WTC11 (cell line): ENCODE data around the gene NLRP3. TPM values are rescaled to one million over a fixed set of nuclear protein-coding genes. Genes with fewer than 3 reads are reported as not detected.

ENCODE experiments used
- ATAC-seq: fragments of 200-7000 bp; cut with Tn5 transposase; 2 replicates; pipeline ENCODE4 v1.10.0; 2021; ENCODE audit warnings: mild to moderate bottlenecking, moderate library complexity
- CTCF ChIA-PET: fragments of 300-600 bp; sonication (Branson Sonifier 250); formaldehyde crosslinking; loops from one replicate; lab custom pipeline; 2021; ENCODE audit warnings: antibody characterized with exemption; lab: Charles Lee
- POLR2A ChIA-PET: fragments of 350-600 bp; sonication (Branson Sonifier 250); formaldehyde crosslinking; loops from one replicate; lab custom pipeline; 2021; ENCODE audit warnings: antibody characterized with exemption; lab: Charles Lee
- DNase-seq: peaks from one replicate; pipeline ENCODE4 v3.0.0; 2021; ENCODE audit warnings: low spot score
- H3K27ac Mint-ChIP-seq: 2 replicates; pipeline ENCODE4 v1.8.0; 2021; ENCODE audit warnings: mixed read lengths
- H3K27me3 Mint-ChIP-seq: 2 replicates; pipeline ENCODE4 v1.8.0; 2021; ENCODE audit warnings: low read depth, mild to moderate bottlenecking, moderate library complexity, mixed read lengths
- H3K36me3 Mint-ChIP-seq: 2 replicates; pipeline ENCODE4 v1.8.0; 2021; ENCODE audit warnings: mixed read lengths
- H3K4me1 Mint-ChIP-seq: 2 replicates; pipeline ENCODE4 v1.8.0; 2022; ENCODE audit warnings: mixed read lengths
- H3K4me3 Mint-ChIP-seq: 2 replicates; pipeline ENCODE4 v1.8.0; 2021; ENCODE audit warnings: mild to moderate bottlenecking, moderate library complexity, mixed read lengths
- H3K9me3 Mint-ChIP-seq: 2 replicates; pipeline ENCODE4 v1.8.0; 2021; ENCODE audit warnings: mixed read lengths
- ATF3 ChIP-seq: sonication (generic); formaldehyde crosslinking; conservative IDR thresholded peaks from 2 replicates; pipeline ENCODE4 v1.8.1; 2022; ENCODE audit warnings: mild to moderate bottlenecking, missing genetic modification reagents
- ESRRA ChIP-seq: sonication (generic); formaldehyde crosslinking; IDR thresholded peaks from 2 replicates; pipeline ENCODE4 v1.8.1; 2022; ENCODE audit warnings: mild to moderate bottlenecking, missing genetic modification reagents, borderline replicate concordance
- ETV6 ChIP-seq: sonication (generic); formaldehyde crosslinking; IDR thresholded peaks from 2 replicates; pipeline ENCODE4 v1.8.1; 2022; ENCODE audit warnings: mild to moderate bottlenecking, missing genetic modification reagents
- FOXK1 ChIP-seq: sonication (generic); formaldehyde crosslinking; IDR thresholded peaks from 2 replicates; pipeline ENCODE4 v1.8.0; 2022; ENCODE audit warnings: mild to moderate bottlenecking, moderate library complexity, missing genetic modification reagents
- FOXP4 ChIP-seq: sonication (generic); formaldehyde crosslinking; IDR thresholded peaks from 2 replicates; pipeline ENCODE4 v1.8.0; 2022; ENCODE audit warnings: mild to moderate bottlenecking, missing genetic modification reagents
- IRF2 ChIP-seq: sonication (generic); formaldehyde crosslinking; IDR thresholded peaks from 2 replicates; pipeline ENCODE4 v1.8.0; 2022; ENCODE audit warnings: low read depth, missing genetic modification reagents, borderline replicate concordance
- JUN ChIP-seq: sonication (generic); formaldehyde crosslinking; IDR thresholded peaks from 2 replicates; pipeline ENCODE4 v1.8.0; 2023; ENCODE audit warnings: mild to moderate bottlenecking, missing genetic modification reagents
- KAT7 ChIP-seq: sonication (generic); formaldehyde crosslinking; IDR thresholded peaks from 2 replicates; pipeline ENCODE4 v1.8.1; 2023; ENCODE audit warnings: missing genetic modification reagents, mild to moderate bottlenecking, borderline replicate concordance
- PRDM15 ChIP-seq: sonication (generic); formaldehyde crosslinking; IDR thresholded peaks from 2 replicates; pipeline ENCODE4 v1.8.0; 2022; ENCODE audit warnings: missing genetic modification reagents
- SMAD4 ChIP-seq: sonication (generic); formaldehyde crosslinking; IDR thresholded peaks from 2 replicates; pipeline ENCODE4 v1.8.0; 2022; ENCODE audit warnings: mild to moderate bottlenecking, missing genetic modification reagents
- SP1 ChIP-seq: sonication (generic); formaldehyde crosslinking; conservative IDR thresholded peaks from 2 replicates; pipeline ENCODE4 v1.8.1; 2022; ENCODE audit warnings: missing genetic modification reagents
- TEAD1 ChIP-seq: sonication (generic); formaldehyde crosslinking; IDR thresholded peaks from 2 replicates; pipeline ENCODE4 v1.8.0; 2022; ENCODE audit warnings: mild to moderate bottlenecking, missing genetic modification reagents
- ZNF281 ChIP-seq: sonication (generic); formaldehyde crosslinking; IDR thresholded peaks from 2 replicates; pipeline ENCODE4 v1.8.0; 2023; ENCODE audit warnings: mild to moderate bottlenecking, missing genetic modification reagents
- ZNF423 ChIP-seq: fragments of 250-450 bp; sonication (Bioruptor Pico); IDR thresholded peaks from 2 replicates; pipeline ENCODE4 v2.1.2; 2022; ENCODE audit warnings: mild to moderate bottlenecking, moderate library complexity
- ZSCAN18 ChIP-seq: fragments of 250-450 bp; sonication (Bioruptor Pico); IDR thresholded peaks from 2 replicates; pipeline ENCODE4 v2.1.2; 2022; ENCODE audit warnings: mild to moderate bottlenecking, moderate library complexity
- total RNA-seq: library from RNA; stranded (reverse); gene quantifications from 3 replicates; pipeline ENCODE4 v1.2.3, GENCODE V29; 2021
- TF ChIP-seq, protein P1 (sequence below): fragments of 250-450 bp; sonication (Bioruptor Pico); IDR thresholded peaks from 2 replicates; pipeline ENCODE4 v1.9.0; 2021; ENCODE audit warnings: mild to moderate bottlenecking
- TF ChIP-seq, protein P2 (sequence below): sonication (generic); formaldehyde crosslinking; IDR thresholded peaks from 2 replicates; pipeline ENCODE4 v1.8.1; 2022; ENCODE audit warnings: low read depth, mild to moderate bottlenecking, moderate library complexity, missing genetic modification reagents, borderline replicate concordance
- TF ChIP-seq, protein P3 (sequence below): sonication (generic); formaldehyde crosslinking; IDR thresholded peaks from 2 replicates; pipeline ENCODE4 v1.8.1; 2022; ENCODE audit warnings: low read depth, missing genetic modification reagents, borderline replicate concordance

Gene NLRP3
- total RNA-seq, 1 experiment from 2014 or later = 0.11 TPM

DNA sequence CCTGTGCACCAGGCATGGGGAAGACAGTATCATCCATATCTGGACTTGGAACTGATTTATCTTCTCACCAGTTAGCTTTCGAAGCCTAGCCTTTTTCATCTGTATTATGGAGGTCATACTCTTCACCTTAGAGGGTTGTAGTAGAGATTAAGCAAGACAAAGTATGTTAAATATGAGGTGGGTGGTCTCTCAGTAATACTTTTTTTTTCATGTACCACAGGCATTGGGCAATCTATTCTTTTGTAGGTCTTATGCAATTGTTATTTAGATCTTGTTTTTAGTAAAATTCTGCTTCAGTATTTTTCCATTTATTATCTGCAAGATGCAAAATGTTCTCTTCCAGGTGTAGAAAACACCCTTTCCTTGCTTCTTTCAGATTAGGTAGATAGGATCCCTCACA lies 77.1 kb downstream of the NLRP3 start:
- TF ChIP-seq JUN (CRISPR knock-in tag) (no peak), SP1 (CRISPR knock-in tag) (no peak), ZNF423 (CRISPR knock-in tag) (no peak), KAT7 (CRISPR knock-in tag) (no peak), ESRRA (CRISPR knock-in tag) (no peak), PRDM15 (CRISPR knock-in tag) (no peak), FOXP4 (no peak), ZNF281 (CRISPR knock-in tag) (no peak), ZSCAN18 (CRISPR knock-in tag) (no peak), SMAD4 (CRISPR knock-in tag) (no peak), FOXK1 (no peak), TEAD1 (CRISPR knock-in tag) (no peak), IRF2 (no peak), ATF3 (no peak), ETV6 (CRISPR knock-in tag) (no peak)
- TF ChIP-seq, protein P1, sequence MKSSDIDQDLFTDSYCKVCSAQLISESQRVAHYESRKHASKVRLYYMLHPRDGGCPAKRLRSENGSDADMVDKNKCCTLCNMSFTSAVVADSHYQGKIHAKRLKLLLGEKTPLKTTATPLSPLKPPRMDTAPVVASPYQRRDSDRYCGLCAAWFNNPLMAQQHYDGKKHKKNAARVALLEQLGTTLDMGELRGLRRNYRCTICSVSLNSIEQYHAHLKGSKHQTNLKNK (CRISPR knock-in tag) = no peak
- TF ChIP-seq, protein P2, sequence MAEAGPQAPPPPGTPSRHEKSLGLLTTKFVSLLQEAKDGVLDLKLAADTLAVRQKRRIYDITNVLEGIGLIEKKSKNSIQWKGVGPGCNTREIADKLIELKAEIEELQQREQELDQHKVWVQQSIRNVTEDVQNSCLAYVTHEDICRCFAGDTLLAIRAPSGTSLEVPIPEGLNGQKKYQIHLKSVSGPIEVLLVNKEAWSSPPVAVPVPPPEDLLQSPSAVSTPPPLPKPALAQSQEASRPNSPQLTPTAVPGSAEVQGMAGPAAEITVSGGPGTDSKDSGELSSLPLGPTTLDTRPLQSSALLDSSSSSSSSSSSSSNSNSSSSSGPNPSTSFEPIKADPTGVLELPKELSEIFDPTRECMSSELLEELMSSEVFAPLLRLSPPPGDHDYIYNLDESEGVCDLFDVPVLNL (CRISPR knock-in tag) = no peak
- TF ChIP-seq, protein P3, sequence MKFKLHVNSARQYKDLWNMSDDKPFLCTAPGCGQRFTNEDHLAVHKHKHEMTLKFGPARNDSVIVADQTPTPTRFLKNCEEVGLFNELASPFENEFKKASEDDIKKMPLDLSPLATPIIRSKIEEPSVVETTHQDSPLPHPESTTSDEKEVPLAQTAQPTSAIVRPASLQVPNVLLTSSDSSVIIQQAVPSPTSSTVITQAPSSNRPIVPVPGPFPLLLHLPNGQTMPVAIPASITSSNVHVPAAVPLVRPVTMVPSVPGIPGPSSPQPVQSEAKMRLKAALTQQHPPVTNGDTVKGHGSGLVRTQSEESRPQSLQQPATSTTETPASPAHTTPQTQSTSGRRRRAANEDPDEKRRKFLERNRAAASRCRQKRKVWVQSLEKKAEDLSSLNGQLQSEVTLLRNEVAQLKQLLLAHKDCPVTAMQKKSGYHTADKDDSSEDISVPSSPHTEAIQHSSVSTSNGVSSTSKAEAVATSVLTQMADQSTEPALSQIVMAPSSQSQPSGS (CRISPR knock-in tag) = no peak
- ATAC-seq (no peak), DNase-seq (no peak)
- Mint-ChIP-seq H3K4me1 (peaks cover 20% of the 10 kb centered on the region), H3K9me3 (peaks cover 4% of the 10 kb centered on the region; the same call in 1 of the 2 replicates), H3K4me3 (no peak overlapping the region), H3K36me3 (no peaks in the 10 kb centered on the region), H3K27ac (no peak overlapping the region), H3K27me3 (no peaks in the 10 kb centered on the region)
- POLR2A ChIA-PET = no interaction called here
- CTCF ChIA-PET = no interaction called here
